SW480 (cell line): Measurements from ENCODE around the gene HNMT.
"Not testable (repeated sequence)": the region's sequence is repeated elsewhere in the genome, so short reads cannot be mapped to it uniquely, and the experiment has no call there.

Experiments
- DNase-seq: peaks from one replicate; pipeline ENCODE4 v3.0.0-alpha.2; 2016; ENCODE audit warnings: low spot score

Gene HNMT

DNA sequence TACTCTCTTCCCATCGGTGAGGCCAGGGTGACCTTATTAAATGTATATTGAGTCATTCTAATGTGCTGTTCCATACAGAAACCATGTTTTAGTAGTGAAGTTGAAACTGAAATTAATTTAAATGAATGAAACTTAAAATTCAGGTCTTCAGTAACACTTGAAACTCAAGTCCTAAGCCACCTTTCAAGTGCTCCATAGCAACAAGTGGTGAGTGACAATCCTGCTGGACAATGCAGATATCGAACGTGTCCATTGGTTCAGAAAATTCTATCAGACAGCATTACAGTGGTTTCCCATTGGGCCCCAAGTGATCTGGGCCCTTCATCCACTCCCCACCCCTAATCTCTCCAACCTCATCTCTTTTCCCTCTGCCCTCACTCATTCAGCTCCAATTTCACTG, 48.7 kb downstream of the HNMT start:
- no peak for DNase-seq

DNA sequence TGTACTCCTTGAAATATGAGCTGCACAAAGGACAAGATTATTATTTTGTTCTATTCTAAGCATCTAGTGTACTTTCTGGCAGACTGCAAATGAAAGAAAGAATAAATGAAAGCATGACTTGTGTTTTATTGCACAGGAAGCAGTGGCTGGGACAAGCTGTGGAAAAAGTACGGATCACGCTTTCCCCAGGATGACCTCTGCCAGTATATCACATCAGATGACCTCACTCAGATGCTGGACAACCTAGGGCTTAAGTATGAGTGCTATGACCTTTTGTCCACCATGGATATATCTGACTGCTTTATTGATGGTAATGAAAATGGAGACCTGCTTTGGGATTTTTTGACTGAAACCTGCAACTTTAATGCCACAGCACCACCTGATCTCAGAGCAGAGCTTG, 49.4 kb downstream of the HNMT start:
- no peak for DNase-seq

GRCh38 chr2:138015494-138015893, 51.2 kb downstream of the HNMT start:
- DNase-seq = no peak

DNA sequence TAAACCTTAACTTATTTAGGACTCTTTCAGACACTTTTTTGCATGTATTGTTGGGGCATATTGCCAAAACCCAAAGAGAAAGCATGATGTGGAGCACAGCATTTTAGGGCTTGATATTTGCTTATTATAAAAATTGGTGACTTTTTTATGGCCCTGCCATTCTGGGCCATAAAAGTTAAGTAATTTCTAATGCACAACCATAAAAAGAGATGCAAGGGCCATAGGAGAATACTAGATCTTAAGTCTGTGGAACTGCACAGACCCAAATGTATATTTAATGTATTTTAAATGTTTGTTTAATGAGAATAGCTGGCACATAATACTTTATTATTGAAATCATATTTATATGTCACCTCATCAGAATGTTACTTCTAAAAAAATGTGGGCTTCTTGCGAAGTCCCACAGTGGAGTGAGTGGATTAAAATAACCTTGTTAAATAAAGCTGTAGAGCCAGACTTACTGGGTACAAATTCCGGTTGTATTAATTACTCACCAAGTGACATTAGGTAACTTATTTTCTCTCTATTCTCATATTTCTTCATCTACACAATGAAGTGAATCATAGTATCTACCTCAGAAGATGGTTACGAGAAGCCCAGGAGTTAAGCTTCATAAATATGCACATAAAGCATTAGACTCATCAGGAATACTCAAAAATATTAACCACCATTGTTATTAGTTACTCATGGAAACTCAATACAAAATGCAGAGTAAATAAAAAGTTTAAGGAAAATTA, 52.2 kb downstream of the HNMT start:
- DNase-seq = no peak

GRCh38 chr2:138017824-138018223, 53.6 kb downstream of the HNMT start:
- no peak for DNase-seq

- no peak for DNase-seq
These were observed 54.8 kb downstream of the HNMT start for GRCh38 chr2:138018866-138019688.

DNA sequence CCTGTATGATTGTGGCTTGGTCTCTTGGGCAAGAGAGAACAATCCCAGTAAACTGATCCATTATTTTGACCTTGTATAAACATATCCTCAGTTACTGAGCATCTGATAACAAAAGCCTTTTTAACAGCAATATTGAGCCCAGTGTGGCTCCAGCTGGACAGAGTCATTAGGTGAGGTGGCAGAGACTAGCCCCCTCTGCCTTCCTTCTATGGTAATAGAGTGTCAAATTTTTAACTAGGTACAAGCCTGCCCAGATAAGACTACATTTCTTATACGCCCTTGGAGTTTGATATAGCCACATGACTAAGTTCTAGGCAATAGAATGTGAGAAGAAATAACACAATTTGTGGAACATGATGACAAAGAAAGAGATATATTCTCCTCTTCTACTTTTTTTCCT, 56.2 kb downstream of the HNMT start:
- no peak for DNase-seq

GRCh38 chr2:138021154-138021553, 56.9 kb downstream of the HNMT start:
- DNase-seq = no peak

DNA sequence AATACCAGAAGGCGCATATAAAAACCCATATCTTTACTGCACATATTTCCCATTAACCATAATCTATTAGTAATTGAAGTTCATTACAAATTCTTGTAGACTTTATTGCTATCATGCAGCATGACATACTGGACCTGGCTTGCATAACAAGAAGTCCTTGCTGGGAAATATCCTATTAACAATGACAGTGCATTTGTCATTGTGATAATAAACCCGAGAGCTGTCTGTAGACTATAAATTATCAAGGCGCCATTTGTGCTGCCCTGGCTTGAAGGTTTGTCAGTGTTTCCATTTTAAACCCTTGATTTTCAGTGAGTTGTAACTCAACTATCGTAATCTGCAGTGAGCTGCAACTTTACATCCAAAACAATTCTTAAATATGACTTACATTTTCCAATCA, 59.0 kb downstream of the HNMT start:
- no peak for DNase-seq

DNA sequence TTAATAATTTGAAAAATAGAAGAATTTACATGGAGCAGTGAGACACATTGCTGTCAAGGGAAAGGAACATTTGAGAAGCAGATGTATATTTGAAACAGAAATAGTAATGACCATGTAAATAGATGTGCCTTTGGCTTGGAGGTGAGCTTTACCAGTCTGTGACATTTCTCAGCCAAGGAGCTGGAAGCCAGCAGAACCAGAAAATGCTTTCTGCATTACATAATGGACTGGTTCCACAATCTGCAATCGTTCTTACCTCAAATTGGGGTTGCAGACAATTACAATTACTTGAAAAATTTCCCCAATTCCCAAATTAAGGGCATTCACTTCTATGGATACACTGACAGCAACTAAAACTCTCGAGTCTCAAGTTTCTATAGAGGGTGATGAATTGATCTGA, 59.7 kb downstream of the HNMT start:
- DNase-seq = no peak

DNA sequence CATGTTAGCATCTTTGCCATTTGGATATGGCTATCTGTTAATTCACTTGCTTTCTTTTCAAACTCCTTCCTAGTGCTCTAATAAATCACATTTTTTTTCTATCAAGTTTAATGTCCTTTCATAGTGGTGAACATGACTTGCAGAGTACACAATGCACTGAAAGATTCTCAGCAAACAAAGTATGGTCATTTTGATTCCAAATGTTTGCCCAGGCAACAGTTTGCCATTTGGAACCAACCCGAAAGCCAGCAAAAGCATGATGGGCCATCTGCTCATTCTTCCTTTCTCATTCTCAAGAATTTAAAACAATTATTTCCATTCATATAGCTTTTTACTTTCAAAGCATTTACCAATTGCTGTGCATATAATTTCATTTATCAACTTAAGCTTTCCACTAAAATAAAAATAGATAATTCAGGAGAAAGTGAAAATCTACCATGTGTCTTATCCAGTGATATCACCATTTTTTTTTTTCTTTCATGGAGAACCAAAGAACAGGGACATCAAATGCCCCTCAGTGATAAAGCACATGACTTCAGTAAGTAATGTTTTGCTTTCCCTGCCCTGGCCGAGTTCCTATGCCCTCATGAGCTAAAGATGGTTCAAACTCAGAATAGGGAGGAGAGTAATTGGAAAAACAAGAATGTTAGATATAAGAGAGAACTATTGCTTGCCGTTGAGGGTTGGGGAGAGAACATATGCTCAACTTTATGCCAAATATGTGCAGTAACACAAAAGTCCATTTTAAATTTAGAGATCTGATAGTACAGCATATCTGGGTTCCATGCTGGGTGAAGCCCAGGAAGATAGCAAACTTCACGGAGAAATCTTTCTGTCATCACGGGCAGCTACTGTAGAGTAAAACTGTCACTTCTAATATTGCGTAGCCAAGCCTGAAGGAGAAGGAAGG, 62.1 kb downstream of the HNMT start:
- DNase-seq = no peak

- DNase-seq = no peak
These were observed 64.3 kb downstream of the HNMT start for GRCh38 chr2:138028538-138028937.

DNA sequence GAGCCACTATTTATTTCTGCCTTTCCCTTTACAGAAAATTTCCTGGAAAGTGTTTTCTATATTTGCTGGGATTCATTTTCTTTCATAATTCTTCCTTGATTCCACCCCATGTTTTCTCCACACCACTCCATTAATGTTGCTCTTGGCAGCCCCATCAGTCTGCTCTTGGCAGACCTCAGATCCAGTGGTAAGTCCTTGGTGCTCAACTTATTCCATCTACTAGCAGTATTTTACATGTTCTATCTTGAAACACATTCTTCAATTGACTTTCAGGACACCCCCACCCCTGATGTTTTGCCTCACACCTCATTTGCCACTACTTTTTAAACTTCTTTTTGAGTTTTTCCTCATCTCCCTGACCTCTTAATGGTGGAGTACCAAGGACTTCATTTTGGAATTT, 65.0 kb downstream of the HNMT start:
- no peak for DNase-seq

DNA sequence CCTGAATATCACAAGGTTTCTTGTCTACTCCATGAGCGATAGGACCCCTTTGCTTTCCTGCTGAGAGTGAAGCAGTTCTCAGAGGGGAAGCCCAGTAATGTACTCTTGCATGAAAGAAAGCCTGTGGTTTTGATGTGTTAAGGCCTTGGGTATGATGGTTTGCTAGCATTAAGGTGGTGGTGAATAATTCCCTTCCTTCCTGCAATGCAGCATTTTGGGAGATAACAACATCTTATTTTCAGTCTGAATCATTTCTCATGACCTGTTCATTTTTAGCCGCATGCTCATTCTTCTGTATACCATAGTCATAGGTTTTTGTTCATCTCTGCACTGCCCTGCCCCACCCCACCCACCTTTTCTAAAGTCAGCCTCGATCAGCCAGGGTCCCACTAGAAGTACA, 66.2 kb downstream of the HNMT start:
- no peak for DNase-seq

DNA sequence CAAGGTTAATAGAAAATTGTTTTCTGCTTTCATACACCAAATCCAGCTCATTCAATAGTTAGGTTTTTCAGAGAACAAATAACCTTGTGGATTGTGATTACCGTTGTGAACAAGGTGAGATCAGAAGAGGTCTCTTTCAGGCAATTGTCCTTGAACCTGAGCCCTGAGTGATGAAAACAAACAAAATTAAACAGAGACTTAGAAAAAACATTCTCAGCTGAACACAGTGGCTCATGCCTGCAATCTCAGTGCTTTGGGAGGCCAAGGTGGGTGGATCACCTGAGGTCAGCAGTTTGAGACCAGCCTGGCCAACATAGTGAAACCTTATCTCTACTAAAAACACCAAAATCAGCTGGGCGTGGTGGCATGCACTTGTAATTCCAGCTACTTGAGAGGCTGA, 68.1 kb downstream of the HNMT start:
- no peak for DNase-seq

DNA sequence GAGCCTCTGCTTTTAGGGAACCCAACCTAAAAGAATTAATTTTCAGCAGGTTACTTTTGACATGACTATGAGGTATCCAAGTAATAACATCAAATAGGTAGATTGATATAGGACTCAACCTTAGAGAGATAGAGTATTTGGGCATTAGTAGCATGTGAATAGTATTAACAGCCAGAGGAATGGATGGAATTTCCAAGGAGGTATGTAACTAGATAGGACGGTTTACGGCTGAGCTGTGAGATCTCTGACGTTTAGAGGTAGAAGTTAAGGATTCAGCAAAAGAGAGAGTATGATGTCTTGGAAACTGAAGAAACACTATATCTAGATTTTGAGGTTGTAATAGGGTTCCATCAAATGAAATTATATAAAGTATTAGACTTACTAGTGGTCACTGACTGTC, 70.3 kb downstream of the HNMT start:
- no peak for DNase-seq

- DNase-seq = no peak
These were observed 71.4 kb downstream of the HNMT start for GRCh38 chr2:138035608-138036217.

DNA sequence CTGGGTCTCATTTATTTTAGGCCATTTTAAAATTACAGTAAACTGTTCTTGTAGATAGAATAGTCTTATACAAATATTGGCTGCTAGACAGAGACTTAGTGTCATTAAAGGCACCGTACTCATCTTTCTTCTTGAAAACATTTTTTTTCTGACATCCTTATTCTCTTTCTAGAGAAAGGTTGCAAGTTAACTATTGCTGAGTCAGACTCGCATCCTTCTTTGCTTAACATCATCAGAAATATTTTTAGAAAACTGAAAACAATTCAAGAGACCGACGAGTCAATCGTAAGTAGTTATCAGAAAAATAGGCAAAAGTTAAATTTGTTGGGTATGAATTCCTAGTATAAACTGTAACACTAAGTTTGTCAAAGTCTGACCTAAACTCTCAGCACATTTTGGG, 72.2 kb downstream of the HNMT start:
- DNase-seq = no peak

DNA sequence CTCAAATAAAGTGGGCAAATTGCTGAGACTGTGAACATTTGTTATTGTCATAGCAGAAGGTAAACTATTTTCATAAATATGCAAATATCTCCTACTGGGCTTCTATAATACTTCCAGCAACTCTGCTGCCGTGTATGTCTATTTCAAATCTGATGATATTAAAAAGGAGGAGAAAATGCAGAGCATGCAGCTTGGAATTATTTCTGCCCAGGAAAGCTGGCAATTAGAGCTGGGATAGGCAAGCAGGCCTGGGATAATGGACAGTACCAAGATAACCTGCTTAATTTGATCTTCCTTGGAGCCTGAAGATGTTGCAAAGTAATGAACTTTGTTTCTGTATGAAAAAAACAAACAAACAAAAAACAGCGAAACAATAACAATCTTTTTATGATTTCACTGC, 72.8 kb downstream of the HNMT start:
- no peak for DNase-seq

GRCh38 chr2:138040616-138041015, 76.3 kb downstream of the HNMT start:
- DNase-seq = no peak

- no peak for DNase-seq
These were observed 78.0 kb downstream of the HNMT start for GRCh38 chr2:138042311-138042710.

DNA sequence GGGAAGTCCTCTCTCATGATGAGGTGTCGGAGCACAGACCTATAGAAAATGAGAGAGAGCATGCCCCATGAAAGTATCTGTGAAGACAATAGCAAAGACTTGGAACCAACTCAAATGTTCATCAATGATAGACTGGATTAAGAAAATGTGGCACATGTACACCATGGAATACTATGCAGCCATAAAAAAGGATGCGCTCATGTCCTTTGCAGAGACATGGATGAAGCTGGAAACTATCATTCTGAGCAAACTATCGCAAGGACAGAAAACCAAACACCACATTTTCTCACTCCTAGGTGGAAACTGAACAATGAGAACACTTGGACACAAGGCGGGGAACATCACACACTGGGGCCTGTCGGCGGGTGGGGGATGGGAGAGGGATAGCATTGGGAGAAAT, 79.3 kb downstream of the HNMT start:
- not testable (repeated sequence) for DNase-seq
